Kasumi-1 (cell line): ENCODE data around the gene CEP290.
A peak's percentile ranks its signal among the peaks of the same experiment; 100 is the strongest.
"Not testable (repeated sequence)": the region's sequence is repeated elsewhere in the genome, so short reads cannot be mapped to it uniquely, and the experiment has no call there.

Experiments
- DNase-seq, 2 experiments: peaks; one replicate each; lab custom pipeline; 2025; lab: John Stamatoyannopoulos, UW

Gene CEP290

GRCh38 chr12:88056571-88056970 lies 85.3 kb downstream of the CEP290 start:
- no peak for DNase-seq

GRCh38 chr12:88052686-88053085 lies 89.2 kb downstream of the CEP290 start:
- peak; percentile 71 to 82 for DNase-seq

GRCh38 chr12:88044035-88044434 lies 97.9 kb downstream of the CEP290 start:
- DNase-seq = no peak

GRCh38 chr12:88037770-88038169 lies 104.1 kb downstream of the CEP290 start:
- DNase-seq = no peak

GRCh38 chr12:88036353-88036965 lies 105.4 kb downstream of the CEP290 start:
- no peak for DNase-seq

- DNase-seq = peak in 1 of 2 experiments; percentile 48
Measured at GRCh38 chr12:88035907-88036289, 106.0 kb downstream of the CEP290 start.

- DNase-seq = peak; percentile 85 to 90
Measured at GRCh38 chr12:88035271-88035906, 106.5 kb downstream of the CEP290 start.

GRCh38 chr12:88031161-88031560 lies 110.7 kb downstream of the CEP290 start:
- not testable (repeated sequence) for DNase-seq

GRCh38 chr12:88029093-88029665 lies 112.7 kb downstream of the CEP290 start, which contains the start of gene C12orf50:
Gene C12orf50 (minus strand): TSS chr12:88029401. CDS start chr12:88026962, 2,439 bp downstream.
- no peak for DNase-seq

- no peak for DNase-seq
Measured at GRCh38 chr12:88026196-88026595, 115.7 kb downstream of the CEP290 start.

- no peak for DNase-seq
Measured at GRCh38 chr12:88017964-88018363, 123.9 kb downstream of the CEP290 start.

- DNase-seq = no peak
Measured at GRCh38 chr12:88015825-88016224, 126.1 kb downstream of the CEP290 start.

GRCh38 chr12:88011755-88012154 lies 130.1 kb downstream of the CEP290 start:
- no peak for DNase-seq

- DNase-seq = no peak
Measured at GRCh38 chr12:88006351-88006750, 135.5 kb downstream of the CEP290 start.

GRCh38 chr12:88001327-88001726 lies 140.6 kb downstream of the CEP290 start:
- DNase-seq = no peak
